Bronchial epithelial cell (primary cell): ENCODE data around the gene PRMT7. TPM values are rescaled to one million over a fixed set of nuclear protein-coding genes. Genes with fewer than 3 reads are reported as not detected.
A peak's percentile ranks its signal among the peaks of the same experiment; 100 is the strongest.

Experiments used
- DNase-seq: peaks from one replicate; pipeline ENCODE4 v3.0.0-alpha.2; 2010; ENCODE audit warnings: low read depth
- FAIRE-seq: peaks from 2 replicates; lab custom pipeline; 2011; peaks lifted over from hg19 to GRCh38; lab: Jason Lieb, UNC
- H3K27me3 ChIP-seq: 2 replicates; pipeline ENCODE4 v1.5.1; 2011; ENCODE audit warnings: low read length; ENCODE audit not compliant: control insufficient read depth, insufficient read depth
- H3K36me3 ChIP-seq: 2 replicates; pipeline ENCODE4 v1.5.1; 2011; ENCODE audit warnings: low read length; ENCODE audit not compliant: control insufficient read depth, insufficient read depth
- H3K4me3 ChIP-seq: 2 replicates; pipeline ENCODE4 v1.5.1; 2011; ENCODE audit warnings: mild to moderate bottlenecking, low read depth, low read length, control low read depth
- CTCF ChIP-seq: IDR thresholded peaks from 2 replicates; pipeline ENCODE4 v1.5.1; 2011; ENCODE audit warnings: mild to moderate bottlenecking, moderate library complexity, low read length, control low read depth, inconsistent platforms; ENCODE audit not compliant: insufficient read depth, severe bottlenecking
- total RNA-seq: library from RNA; depleted of rRNA; stranded (reverse); fragments of >200 nt; gene quantifications from 2 replicates; pipeline ENCODE4 v1.2.1, GENCODE V29; 2014

PRMT7 gene
- total RNA-seq, 1 donor from 2014 or later: 36.9 TPM

- TF ChIP-seq CTCF: no peak
These were observed 86.9 kb downstream of the PRMT7 start for GRCh38 chr16:68397710-68398201.

GRCh38 chr16:68399456-68399855 is 88.6 kb downstream of the PRMT7 start:
- Histone ChIP-seq H3K36me3 (no peaks in the 10 kb centered on the region), H3K4me3 (no peak overlapping the region), H3K27me3 (no peaks in the 10 kb centered on the region)
- no peak for FAIRE-seq
- DNase-seq: no peak
- TF ChIP-seq CTCF: no peak

More at GRCh38 chr16:68397710-68398201, 86.9 kb downstream of the PRMT7 start:
- FAIRE-seq (no peak), DNase-seq (no peak)
- Histone ChIP-seq H3K4me3 (no peak overlapping the region), H3K36me3 (no peaks in the 10 kb centered on the region), H3K27me3 (no peaks in the 10 kb centered on the region)

GRCh38 chr16:68400083-68400923 is 89.5 kb downstream of the PRMT7 start:
- Histone ChIP-seq H3K4me3 (no peak overlapping the region), H3K27me3 (no peaks in the 10 kb centered on the region), H3K36me3 (no peaks in the 10 kb centered on the region)
- DNase-seq: no peak
- TF ChIP-seq CTCF: no peak
- no peak for FAIRE-seq

- Histone ChIP-seq H3K36me3 (no peaks in the 10 kb centered on the region), H3K4me3 (no peak overlapping the region), H3K27me3 (no peaks in the 10 kb centered on the region)
- peak; percentile 55 for FAIRE-seq
- no peak for TF ChIP-seq CTCF
- DNase-seq: peak; percentile 19
These were observed 90.2 kb downstream of the PRMT7 start for GRCh38 chr16:68400924-68401460.

- TF ChIP-seq CTCF: no peak
- peak; percentile 52 for DNase-seq
- H3K27me3 ChIP-seq: no peaks in the 10 kb centered on the region
- no peaks in the 10 kb centered on the region for H3K36me3 ChIP-seq
- H3K4me3 ChIP-seq: no peak overlapping the region
- FAIRE-seq: peak; percentile 18
These were observed 91.3 kb downstream of the PRMT7 start for GRCh38 chr16:68401871-68402747.
